ENCODE results near the gene METTL16. TPM values are rescaled to one million over a fixed set of nuclear protein-coding genes. Genes with fewer than 3 reads are reported as not detected.

The METTL16 gene
- total RNA-seq, 1 donor from 2014 or later = 20.8 TPM

- Histone ChIP-seq H3K4me3 (no peak overlapping the region), H3K27me3 (ENCODE audit: low read depth) (no peaks in the 10 kb centered on the region), H3K4me1 (peaks cover 47% of the 10 kb centered on the region), H3K27ac (replicated peaks) (no peak overlapping the region), H3K9me3 (replicated peaks) (no peaks in the 10 kb centered on the region), H3K36me3 (peaks cover 41% of the 10 kb centered on the region)
- intact Hi-C loops (cut with micrococcal nuclease) = no loop called here
- no peak for TF ChIP-seq CTCF (IDR thresholded peaks at IDR 0.05; ENCODE audit: borderline replicate concordance)
- no peak for DNase-seq
Measured at GRCh38 chr17:2369039-2369438, 142.6 kb downstream of the METTL16 start.

GRCh38 chr17:2368359-2368758 lies 143.3 kb downstream of the METTL16 start:
- Histone ChIP-seq H3K4me1 (peaks cover 54% of the 10 kb centered on the region), H3K27me3 (ENCODE audit: low read depth) (no peaks in the 10 kb centered on the region), H3K27ac (replicated peaks) (peak overlapping the region; percentile 38), H3K9me3 (replicated peaks) (no peaks in the 10 kb centered on the region), H3K36me3 (peaks cover 35% of the 10 kb centered on the region), H3K4me3 (no peak overlapping the region)
- intact Hi-C loops (cut with micrococcal nuclease) = no loop called here
- DNase-seq = no peak
- no peak for TF ChIP-seq CTCF (IDR thresholded peaks at IDR 0.05; ENCODE audit: borderline replicate concordance)

GRCh38 chr17:2366747-2367494 lies 144.8 kb downstream of the METTL16 start:
- intact Hi-C loops (cut with micrococcal nuclease) = no loop called here
- no peak for DNase-seq

More at GRCh38 chr17:2366747-2367494, 144.8 kb downstream of the METTL16 start:
- TF ChIP-seq CTCF (IDR thresholded peaks at IDR 0.05; ENCODE audit: borderline replicate concordance) = no peak
- Histone ChIP-seq H3K4me3 (no peak overlapping the region), H3K36me3 (peaks cover 30% of the 10 kb centered on the region), H3K27me3 (ENCODE audit: low read depth) (no peaks in the 10 kb centered on the region), H3K27ac (replicated peaks) (no peak overlapping the region), H3K4me1 (peaks cover 57% of the 10 kb centered on the region), H3K9me3 (replicated peaks) (no peaks in the 10 kb centered on the region)

Other genes with a start within 250 kb of the METTL16 start
- 22.1 TPM for gene SMG6, start 208.1 kb downstream of the METTL16 start, total RNA-seq
- gene SRR, start 207.9 kb downstream of the METTL16 start, total RNA-seq = 8.2 TPM
- gene TSR1, start 175.4 kb downstream of the METTL16 start, total RNA-seq = 19.0 TPM
- gene SGSM2, start 174.4 kb downstream of the METTL16 start, total RNA-seq = 24.5 TPM
- gene MNT, start 110.8 kb downstream of the METTL16 start, total RNA-seq = 9.9 TPM
- 115 TPM for gene PAFAH1B1, start 81.8 kb upstream of the METTL16 start, total RNA-seq
- gene CLUH, start 199.9 kb upstream of the METTL16 start, total RNA-seq = 181 TPM
- gene CCDC92B, start 237.8 kb upstream of the METTL16 start, total RNA-seq = 0.16 TPM

Data from left ventricle myocardium inferior (tissue), 1 donor.